Measurements from ENCODE around the gene TRUB2. TPM values are rescaled to one million over a fixed set of nuclear protein-coding genes. Genes with fewer than 3 reads are reported as not detected.

The TRUB2 gene
- total and polyA plus RNA-seq, 4 donors = 14.6 to 28.9 (median 17.2) TPM

GRCh38 chr9:128296340-128297220, 25.7 kb downstream of the TRUB2 start:
- peaks cover 0 to 5% (median 0%) of the 10 kb centered on the region in 5 donors for H3K4me1 ChIP-seq (ENCODE audit: control insufficient read depth in 5 of 5, insufficient read depth in 5 of 5, low read length in 5 of 5)
- H3K9ac ChIP-seq (ENCODE audit: insufficient read depth in 1 of 2, low read length in 2 of 2) = no peak overlapping the region
- ATAC-seq (ENCODE audit: insufficient read depth, low FRiP score) (no peak), DNase-seq (no peak)
- H3K4me3 ChIP-seq = no peak overlapping the region
- H3K36me3 ChIP-seq (ENCODE audit: control insufficient read depth in 4 of 4, insufficient read depth in 4 of 4, low read length in 4 of 4) = no peaks in the 10 kb centered on the region
- no peaks in the 10 kb centered on the region for H3K27me3 ChIP-seq (ENCODE audit: control insufficient read depth in 3 of 3, insufficient read depth in 3 of 3, low read length in 2 of 3)
- no peaks in the 10 kb centered on the region for H3K9me3 ChIP-seq (ENCODE audit: control insufficient read depth in 4 of 4, insufficient read depth in 3 of 4, low read length in 3 of 4)
- no peak for TF ChIP-seq CTCF (IDR thresholded peaks at IDR 0.05; ENCODE audit: control extremely low read depth, extremely low read depth)
- H3K27ac ChIP-seq (ENCODE audit: low read depth in 1 of 2, low read length in 1 of 2) = no peak overlapping the region
- 85 to 88% methylated on average over 14 to 16 of the region's 16 CpGs for WGBS, 2 donors

GRCh38 chr9:128294142-128294541, 28.1 kb downstream of the TRUB2 start:
- no peak overlapping the region for H3K4me3 ChIP-seq
- H3K9me3 ChIP-seq (ENCODE audit: control insufficient read depth in 4 of 4, insufficient read depth in 3 of 4, low read length in 3 of 4) = no peaks in the 10 kb centered on the region
- H3K36me3 ChIP-seq (ENCODE audit: control insufficient read depth in 4 of 4, insufficient read depth in 4 of 4, low read length in 4 of 4) = no peaks in the 10 kb centered on the region
- WGBS, 2 donors = 88 to 89% methylated on average over 4 of the region's 4 CpGs
- H3K9ac ChIP-seq (ENCODE audit: insufficient read depth in 1 of 2, low read length in 2 of 2) = no peak overlapping the region
- ATAC-seq (ENCODE audit: insufficient read depth, low FRiP score) = no peak
- H3K4me1 ChIP-seq (ENCODE audit: control insufficient read depth in 5 of 5, insufficient read depth in 5 of 5, low read length in 5 of 5) = peaks cover 0 to 5% (median 0%) of the 10 kb centered on the region in 5 donors
- no peak for DNase-seq
- H3K27ac ChIP-seq (ENCODE audit: low read depth in 1 of 2, low read length in 1 of 2) = no peak overlapping the region
- no peaks in the 10 kb centered on the region for H3K27me3 ChIP-seq (ENCODE audit: control insufficient read depth in 3 of 3, insufficient read depth in 3 of 3, low read length in 2 of 3)
- TF ChIP-seq CTCF (IDR thresholded peaks at IDR 0.05; ENCODE audit: control extremely low read depth, extremely low read depth) = no peak

GRCh38 chr9:128293091-128293490, 29.2 kb downstream of the TRUB2 start:
- no peak for ATAC-seq (ENCODE audit: insufficient read depth, low FRiP score)
- WGBS, 2 donors = 88 to 91% methylated on average over 4 of the region's 4 CpGs
- no peak overlapping the region for H3K9ac ChIP-seq (ENCODE audit: insufficient read depth in 1 of 2, low read length in 2 of 2)
- peaks cover 0 to 6% (median 1%) of the 10 kb centered on the region in 4 donors for H3K36me3 ChIP-seq (ENCODE audit: control insufficient read depth in 4 of 4, insufficient read depth in 4 of 4, low read length in 4 of 4)
- no peaks in the 10 kb centered on the region for H3K9me3 ChIP-seq (ENCODE audit: control insufficient read depth in 4 of 4, insufficient read depth in 3 of 4, low read length in 3 of 4)
- no peaks in the 10 kb centered on the region for H3K27me3 ChIP-seq (ENCODE audit: control insufficient read depth in 3 of 3, insufficient read depth in 3 of 3, low read length in 2 of 3)
- H3K27ac ChIP-seq (ENCODE audit: low read depth in 1 of 2, low read length in 1 of 2) = no peak overlapping the region
- TF ChIP-seq CTCF (IDR thresholded peaks at IDR 0.05; ENCODE audit: control extremely low read depth, extremely low read depth) = no peak
- no peak for DNase-seq
- peaks cover 0 to 5% (median 0%) of the 10 kb centered on the region in 5 donors for H3K4me1 ChIP-seq (ENCODE audit: control insufficient read depth in 5 of 5, insufficient read depth in 5 of 5, low read length in 5 of 5)
- H3K4me3 ChIP-seq = no peak overlapping the region

All from lung (tissue), 12 donors.